HG02763 (cell line): ENCODE data around the gene MAP2.

ENCODE experiments used
- ATAC-seq: cut with Tn5 transposase; IDR thresholded peaks from one replicate; pipeline ENCODE4 v1.9.1; 2021; ENCODE audit warnings: mild to moderate bottlenecking, moderate library complexity; ENCODE audit not compliant: unreplicated experiment

The MAP2 gene

GRCh38 chr2:209422191-209422754 is 1.6 kb upstream of the MAP2 start:
- ATAC-seq = no peak

DNA sequence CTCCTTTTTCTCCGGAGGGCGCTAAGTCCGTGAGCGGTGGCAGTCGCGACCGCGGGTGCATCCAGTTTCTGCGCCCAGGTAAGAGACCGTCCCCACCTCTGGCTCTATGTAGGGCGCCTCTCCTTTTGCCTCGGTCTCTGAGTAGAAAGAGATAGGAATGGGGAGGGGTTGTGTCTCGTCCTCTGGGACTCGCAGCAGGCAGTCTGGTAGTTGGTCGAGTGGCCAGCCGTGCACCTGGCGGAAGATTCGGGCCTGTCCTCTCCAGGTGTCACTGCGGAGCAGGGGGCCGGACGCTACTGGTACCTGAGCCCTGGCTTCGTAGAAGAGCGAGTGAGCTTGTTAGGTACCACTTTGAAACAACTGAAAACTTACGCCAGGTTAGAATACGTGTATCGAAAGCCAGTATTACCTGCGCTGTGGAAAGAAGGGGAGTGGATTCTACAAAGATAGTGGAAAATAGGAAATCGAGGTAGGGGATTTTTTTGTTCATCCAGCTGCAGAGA is 403 bp downstream of the MAP2 start:
- peak; percentile 23 for ATAC-seq

GRCh38 chr2:209424781-209425470 is 1.1 kb downstream of the MAP2 start:
- no peak for ATAC-seq

DNA sequence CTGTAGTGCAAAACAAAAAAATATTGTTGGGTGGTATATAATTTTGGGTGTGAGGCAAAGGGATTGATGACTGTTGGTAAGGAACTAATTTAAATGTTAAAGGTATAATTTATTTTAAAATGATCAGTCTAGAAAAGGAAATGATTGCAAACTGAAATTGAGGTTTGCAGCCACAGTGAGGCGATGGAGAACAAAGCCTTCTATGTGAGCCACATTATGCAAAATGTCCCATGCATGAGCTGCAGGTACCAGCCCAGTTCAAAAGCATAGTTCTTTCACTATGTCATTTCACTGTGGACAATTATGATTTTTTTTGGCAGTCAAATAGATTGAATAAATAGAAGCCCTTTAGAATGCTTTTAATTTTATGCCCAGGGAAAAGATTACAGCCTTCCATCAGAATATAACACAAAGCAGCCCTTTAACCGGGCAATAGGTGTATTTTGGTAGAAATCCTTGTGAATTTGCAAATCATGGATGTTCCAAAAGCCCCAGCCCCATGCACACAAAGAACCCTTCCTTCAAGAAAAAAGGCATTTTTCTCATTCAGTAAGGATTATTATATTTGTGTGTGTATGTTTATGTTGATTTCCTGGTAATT is 1.7 kb downstream of the MAP2 start:
- ATAC-seq = no peak

- ATAC-seq = no peak
Observed at GRCh38 chr2:209426432-209426831, 2.6 kb downstream of the MAP2 start.

DNA sequence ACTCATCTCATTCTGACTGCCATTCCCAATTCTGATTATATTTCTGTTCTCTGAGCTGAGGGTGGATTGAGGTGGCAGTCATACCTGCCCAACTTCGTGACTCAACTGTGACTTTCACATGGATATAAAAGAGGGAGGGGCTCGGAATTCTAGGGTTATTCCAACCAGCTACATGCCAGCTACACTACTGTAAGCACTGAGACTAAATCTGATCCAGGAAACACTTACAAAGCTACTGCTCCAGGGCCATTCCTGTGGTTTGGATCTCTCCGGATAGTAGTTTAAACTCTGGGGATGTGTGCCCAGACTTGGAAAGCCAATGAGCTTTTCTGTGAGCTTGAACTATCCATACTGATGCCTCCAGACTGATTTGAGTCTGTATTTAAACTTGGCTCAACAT is 7.9 kb downstream of the MAP2 start:
- ATAC-seq = no peak

DNA sequence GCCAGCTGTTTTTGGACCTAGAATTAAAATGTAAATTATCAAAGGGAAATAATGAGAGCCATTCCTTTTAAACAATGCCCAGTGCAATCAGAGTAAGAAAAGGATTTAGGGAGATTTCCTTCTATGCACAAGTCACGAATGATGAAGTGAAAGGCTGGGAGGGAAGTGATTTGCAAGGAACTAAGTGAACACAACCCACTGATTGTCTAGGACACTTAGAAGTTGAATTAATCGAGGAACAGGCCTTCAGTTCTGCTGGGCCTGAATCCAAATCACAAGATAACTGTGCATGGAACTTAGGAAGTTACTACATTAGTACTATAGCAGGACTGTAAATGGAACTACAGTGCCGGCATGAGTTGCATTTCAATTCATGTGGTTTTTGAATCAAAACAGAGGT is 17.7 kb downstream of the MAP2 start:
- no peak for ATAC-seq

DNA sequence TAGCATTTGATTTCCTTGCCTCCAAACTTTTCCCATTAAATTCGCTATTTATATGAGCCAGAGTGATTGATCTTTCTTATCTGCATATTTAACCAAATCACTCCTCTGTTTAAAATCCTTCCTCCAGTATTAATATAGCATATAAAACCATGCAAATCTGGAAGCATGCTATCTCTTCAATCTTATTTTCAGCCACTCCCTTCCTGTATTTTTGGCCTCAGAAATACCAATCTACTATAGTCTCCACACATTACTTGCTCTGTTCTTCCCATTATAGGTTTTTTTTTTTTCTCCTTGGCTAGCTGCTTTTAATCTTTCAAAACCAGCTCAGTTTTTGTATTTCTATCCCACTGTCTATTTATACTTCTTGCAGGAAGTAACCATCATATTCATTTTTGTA is 19.1 kb downstream of the MAP2 start:
- no peak for ATAC-seq

GRCh38 chr2:209445485-209445884 is 21.6 kb downstream of the MAP2 start:
- ATAC-seq = no peak

DNA sequence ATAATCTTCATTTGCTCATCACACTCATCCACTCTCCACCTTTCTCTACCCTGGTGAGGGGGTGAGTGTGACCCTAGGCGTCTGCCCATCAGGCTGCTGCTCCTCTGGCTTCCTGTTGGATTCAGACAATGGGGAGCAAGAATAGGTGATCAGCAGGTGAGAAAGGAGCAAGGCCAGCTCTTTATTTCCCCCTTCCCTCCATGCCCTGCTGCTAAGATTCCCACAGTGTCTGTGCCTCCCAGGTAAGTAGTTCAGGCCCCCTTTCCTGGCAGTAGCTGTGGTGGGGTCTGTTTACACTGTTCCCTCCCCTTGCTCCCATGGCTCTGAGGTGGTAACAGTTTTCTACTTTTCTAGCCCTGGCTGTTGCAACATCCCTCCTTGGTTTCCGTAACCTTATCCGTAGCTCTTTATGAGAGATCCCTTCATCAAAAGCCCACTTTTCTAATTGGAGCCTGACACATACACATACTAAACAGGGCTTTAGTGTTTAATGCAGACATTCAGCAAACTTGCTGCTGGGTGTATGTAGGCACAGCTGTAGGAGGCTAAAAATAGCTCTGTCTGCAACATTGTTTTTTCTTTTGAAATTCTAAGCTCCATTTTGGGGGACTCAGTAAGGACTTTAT is 27.5 kb downstream of the MAP2 start:
- no peak for ATAC-seq

GRCh38 chr2:209456489-209456888 is 32.6 kb downstream of the MAP2 start:
- no peak for ATAC-seq

DNA sequence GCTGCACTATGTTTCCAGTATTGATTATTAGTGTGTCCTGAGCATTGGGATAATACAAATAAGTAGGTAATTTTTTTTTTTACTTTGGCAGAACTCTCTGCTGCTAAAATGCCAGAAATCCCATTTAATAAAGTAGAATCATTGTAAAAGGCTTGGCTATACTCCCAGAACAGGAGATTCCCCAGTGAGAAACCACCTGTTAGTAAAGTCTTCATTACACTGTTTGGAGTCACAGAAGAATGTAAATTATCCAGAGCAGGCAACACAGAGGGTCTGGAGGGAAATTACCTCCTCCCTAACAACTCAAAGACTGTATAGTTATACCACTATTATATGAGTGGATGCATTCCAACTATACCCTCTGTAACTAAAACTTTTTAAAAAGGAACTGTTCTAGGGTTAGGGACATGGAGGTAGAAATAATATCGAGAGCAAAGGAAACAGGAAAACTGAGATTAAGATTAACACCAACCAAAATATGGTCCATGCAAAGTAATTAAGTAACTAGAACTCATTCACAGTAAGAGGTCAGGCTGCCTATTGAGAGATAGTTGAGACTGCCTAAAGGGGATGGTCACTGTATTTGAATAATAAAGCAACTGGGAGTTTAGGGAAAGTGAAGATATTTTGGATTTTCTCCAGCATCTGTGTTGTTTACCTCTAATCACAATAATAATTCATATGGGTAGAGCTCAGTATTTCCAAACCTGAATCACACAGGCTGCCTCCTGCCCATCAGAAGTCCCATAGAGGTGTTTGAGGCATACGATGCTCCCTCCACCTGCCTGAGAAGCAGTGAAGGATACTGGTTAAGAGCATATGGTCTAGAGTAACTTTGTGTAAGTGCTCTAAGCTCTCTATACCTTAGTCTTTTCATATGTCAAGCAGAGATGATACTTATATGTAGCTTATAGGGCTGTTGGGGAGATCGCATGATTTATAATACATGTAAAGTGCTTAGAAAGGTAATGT is 34.4 kb downstream of the MAP2 start:
- ATAC-seq = no peak

DNA sequence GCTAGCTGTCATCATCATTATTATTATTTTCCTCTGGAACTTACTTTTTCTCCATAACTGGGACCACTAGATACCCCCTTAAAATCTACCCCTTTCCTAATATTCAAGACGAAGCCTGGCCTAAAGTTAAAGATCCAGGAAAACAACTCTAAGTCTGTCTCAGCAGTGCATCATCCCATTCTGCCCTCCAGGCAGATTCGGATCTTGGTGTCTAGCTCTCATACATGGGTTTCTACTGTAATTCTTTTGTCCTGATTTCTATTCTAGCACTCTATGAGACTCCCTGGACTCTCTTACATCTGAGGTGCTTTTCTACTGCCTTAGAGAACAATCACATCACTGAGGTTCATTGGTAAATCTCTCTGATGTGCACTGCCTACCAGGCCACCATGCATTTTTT is 35.5 kb downstream of the MAP2 start:
- ATAC-seq = no peak

DNA sequence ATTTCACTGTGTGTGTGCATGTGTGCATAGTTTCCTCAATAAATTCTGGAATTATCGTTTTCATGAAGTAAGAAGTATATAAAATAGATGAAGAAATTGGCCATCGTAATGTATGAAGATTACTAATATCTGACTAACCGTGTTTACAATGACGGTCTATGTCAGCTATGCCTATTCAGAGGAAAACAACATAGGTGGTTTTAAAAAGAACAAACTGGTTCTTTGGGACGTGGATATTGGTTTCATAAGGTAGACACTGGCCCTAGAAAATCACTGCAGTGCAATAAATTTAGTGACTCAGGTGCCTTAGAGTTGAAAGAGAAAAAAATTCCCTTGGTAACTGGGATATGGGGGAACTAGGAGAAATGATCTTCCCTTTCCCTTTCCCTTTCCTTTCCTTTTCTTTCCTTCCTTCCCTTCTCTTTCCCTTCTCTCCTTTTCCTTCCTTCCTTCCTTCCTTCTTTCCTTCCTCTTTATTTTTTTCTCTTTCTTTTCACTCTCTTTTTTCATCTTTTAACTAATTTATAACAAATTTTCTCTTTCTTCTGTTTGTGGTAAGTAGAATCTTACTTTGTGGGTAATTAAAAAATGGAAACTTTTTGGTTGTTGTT is 36.4 kb downstream of the MAP2 start:
- ATAC-seq = no peak

GRCh38 chr2:209463226-209463625 is 39.4 kb downstream of the MAP2 start:
- no peak for ATAC-seq

DNA sequence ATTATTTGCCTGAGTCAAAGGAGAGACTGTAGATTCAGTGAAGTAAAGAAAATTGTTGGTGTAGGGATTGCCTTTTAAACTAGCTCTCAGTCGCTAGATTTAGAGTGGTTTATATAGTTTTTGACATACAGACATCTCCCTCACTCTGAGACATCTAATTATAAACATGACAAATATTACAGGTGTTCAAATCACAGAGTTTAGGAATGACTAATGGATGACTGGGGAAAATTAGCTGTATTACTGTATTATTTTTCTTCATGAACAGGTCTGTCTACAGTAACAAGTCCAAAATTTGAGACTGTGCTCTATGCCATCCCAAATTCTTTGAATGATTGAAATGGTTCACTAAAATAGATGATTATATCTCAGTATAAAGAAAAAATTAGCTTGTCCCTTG is 40.0 kb downstream of the MAP2 start:
- no peak for ATAC-seq

DNA sequence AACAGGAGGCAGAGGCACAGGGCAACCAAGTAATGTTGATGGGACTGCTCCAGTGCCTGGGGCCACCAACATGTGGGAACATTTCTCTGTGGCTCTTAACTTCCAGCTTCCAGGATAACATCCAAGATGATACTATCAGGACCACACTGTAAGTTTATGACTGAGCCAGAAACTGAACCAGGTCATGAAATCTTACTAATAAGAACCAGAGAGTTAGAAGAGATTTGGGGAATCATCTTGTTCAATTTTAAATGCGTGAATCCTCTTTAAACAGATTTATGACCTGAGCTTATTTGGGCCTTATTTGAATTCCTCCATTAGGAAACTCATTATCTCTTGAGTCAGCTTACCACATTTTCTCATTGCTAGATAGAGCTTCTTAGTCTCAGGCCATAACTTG is 45.0 kb downstream of the MAP2 start:
- ATAC-seq = no peak

GRCh38 chr2:209469481-209469880 is 45.6 kb downstream of the MAP2 start:
- ATAC-seq = no peak

DNA sequence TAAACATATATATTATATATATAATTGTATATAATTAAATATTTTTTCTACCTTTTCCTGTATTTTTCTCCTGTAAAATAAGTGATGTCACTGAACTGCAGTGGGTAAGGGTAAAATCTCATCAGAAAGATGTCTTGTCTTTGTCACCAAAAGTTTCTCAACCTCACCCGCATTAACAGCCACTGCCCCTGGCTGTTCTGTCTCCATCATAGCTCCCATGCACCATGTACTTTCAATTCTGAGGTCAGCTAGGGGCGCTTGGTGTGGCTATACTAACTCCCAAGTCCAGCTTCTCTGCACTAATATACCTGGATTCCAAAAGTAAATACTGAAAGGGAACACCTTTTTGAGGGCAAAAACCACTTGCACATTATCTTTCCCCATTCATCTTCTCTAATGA is 46.6 kb downstream of the MAP2 start:
- ATAC-seq = no peak

GRCh38 chr2:209471037-209471436 is 47.2 kb downstream of the MAP2 start:
- no peak for ATAC-seq
